OCI-M2 (cell line): Measurements from ENCODE around the gene SLC2A11.
"Not testable (repeated sequence)": the region's sequence is repeated elsewhere in the genome, so short reads cannot be mapped to it uniquely, and the experiment has no call there.

Experiments
- DNase-seq: peaks from one replicate; lab custom pipeline; 2025; ENCODE audit not compliant: unreplicated experiment; lab: John Stamatoyannopoulos, UW

The SLC2A11 gene

GRCh38 chr22:23845265-23846080 is 12.2 kb upstream of the SLC2A11 start:
- DNase-seq, result no peak

GRCh38 chr22:23846081-23846469 is 11.6 kb upstream of the SLC2A11 start:
- DNase-seq, result no peak

- DNase-seq, result no peak
Measured at GRCh38 chr22:23847310-23847920, 10.3 kb upstream of the SLC2A11 start.

GRCh38 chr22:23847991-23848864 is 9.4 kb upstream of the SLC2A11 start:
- no peak for DNase-seq

GRCh38 chr22:23849009-23850006 is 8.4 kb upstream of the SLC2A11 start:
- no peak for DNase-seq

- no peak for DNase-seq
Measured at GRCh38 chr22:23850136-23850611, 7.5 kb upstream of the SLC2A11 start.

- no peak for DNase-seq
Measured at GRCh38 chr22:23856721-23857605, 712 bp upstream of the SLC2A11 start.

- no peak for DNase-seq
Measured at GRCh38 chr22:23858484-23858815, 775 bp downstream of the SLC2A11 start.

GRCh38 chr22:23859201-23859600 is 1.5 kb downstream of the SLC2A11 start:
- no peak for DNase-seq

GRCh38 chr22:23860187-23860586 is 2.5 kb downstream of the SLC2A11 start:
- DNase-seq, result not testable (repeated sequence)

- no peak for DNase-seq
Measured at GRCh38 chr22:23862103-23862502, 4.4 kb downstream of the SLC2A11 start.

- not testable (repeated sequence) for DNase-seq
Measured at GRCh38 chr22:23864499-23865154, 7.0 kb downstream of the SLC2A11 start.

GRCh38 chr22:23868580-23868979 is 10.9 kb downstream of the SLC2A11 start:
- no peak for DNase-seq

- no peak for DNase-seq
Measured at GRCh38 chr22:23874871-23875270, 17.2 kb downstream of the SLC2A11 start.

- DNase-seq, result no peak
Measured at GRCh38 chr22:23875801-23876200, 18.1 kb downstream of the SLC2A11 start.

GRCh38 chr22:23877566-23877965 is 19.9 kb downstream of the SLC2A11 start:
- no peak for DNase-seq

- no peak for DNase-seq
Measured at GRCh38 chr22:23878219-23878618, 20.5 kb downstream of the SLC2A11 start.

GRCh38 chr22:23882370-23882769 is 24.7 kb downstream of the SLC2A11 start:
- DNase-seq, result no peak

GRCh38 chr22:23883658-23884057 is 26.0 kb downstream of the SLC2A11 start:
- no peak for DNase-seq
